H9 (cell line): ENCODE results near the gene ZNF816. TPM values are rescaled to one million over a fixed set of nuclear protein-coding genes. Genes with fewer than 3 reads are reported as not detected.

Experiments used
- DNase-seq: peaks from one replicate; pipeline ENCODE4 v3.0.0-alpha.2; 2017
- H2AFZ ChIP-seq: one replicate; pipeline ENCODE4 v1.6.1; 2013; ENCODE audit warnings: mild to moderate bottlenecking, low read length, control low read depth, moderate library complexity
- H2AK5ac ChIP-seq: 2 replicates; pipeline ENCODE4 v1.6.1; 2013; ENCODE audit warnings: low read length, control low read depth, mixed read lengths; ENCODE audit not compliant: insufficient read length
- H2BK120ac ChIP-seq: one replicate; pipeline ENCODE4 v1.6.1; 2013; ENCODE audit warnings: low read depth, mild to moderate bottlenecking, low read length, control low read depth, inconsistent platforms; ENCODE audit not compliant: poor library complexity, severe bottlenecking
- H2BK12ac ChIP-seq: 2 replicates; pipeline ENCODE4 v1.6.1; 2013; ENCODE audit warnings: low read length, control low read depth, mixed read lengths, low read depth; ENCODE audit not compliant: insufficient read length
- H2BK15ac ChIP-seq: 2 replicates; pipeline ENCODE4 v1.6.1; 2013; ENCODE audit warnings: low read depth, low read length, control low read depth
- H2BK20ac ChIP-seq: one replicate; pipeline ENCODE4 v1.6.1; 2013; ENCODE audit warnings: low read depth, mild to moderate bottlenecking, low read length, control low read depth, inconsistent platforms; ENCODE audit not compliant: poor library complexity, severe bottlenecking
- H2BK5ac ChIP-seq: 2 replicates; pipeline ENCODE4 v1.6.1; 2013; ENCODE audit warnings: low read length, control low read depth, mixed read lengths; ENCODE audit not compliant: insufficient read length
- H3K14ac ChIP-seq: 2 replicates; pipeline ENCODE4 v1.6.1; 2013; ENCODE audit warnings: low read length, control low read depth; ENCODE audit not compliant: insufficient read depth
- H3K18ac ChIP-seq: 2 replicates; pipeline ENCODE4 v1.6.1; 2013; ENCODE audit warnings: low read depth, mild to moderate bottlenecking, mixed read lengths, low read length, control low read depth; ENCODE audit not compliant: insufficient read length
- H3K23ac ChIP-seq: 2 replicates; pipeline ENCODE4 v1.6.1; 2013; ENCODE audit warnings: low read length, control low read depth, mixed read lengths, low read depth; ENCODE audit not compliant: insufficient read length
- H3K23me2 ChIP-seq: 2 replicates; pipeline ENCODE4 v1.6.1; 2013; ENCODE audit warnings: low read depth, mild to moderate bottlenecking, mixed read lengths, low read length, control low read depth; ENCODE audit not compliant: insufficient read length, poor library complexity, severe bottlenecking
- H3K27ac ChIP-seq: 2 replicates; pipeline ENCODE4 v1.5.1; 2013; ENCODE audit warnings: low read length, control low read depth, mixed read lengths, low read depth; ENCODE audit not compliant: insufficient read length
- H3K27me3 ChIP-seq: 2 replicates; pipeline ENCODE4 v1.6.1; 2013; ENCODE audit warnings: low read length, control low read depth, inconsistent platforms; ENCODE audit not compliant: insufficient read depth
- H3K4ac ChIP-seq: 2 replicates; pipeline ENCODE4 v1.6.1; 2013; ENCODE audit warnings: low read depth, mild to moderate bottlenecking, control low read depth, inconsistent platforms, low read length, moderate library complexity
- H3K4me1 ChIP-seq: 2 replicates; pipeline ENCODE4 v1.6.1; 2013; ENCODE audit warnings: low read length, control low read depth, inconsistent platforms; ENCODE audit not compliant: insufficient read depth
- H3K4me2 ChIP-seq: 2 replicates; pipeline ENCODE4 v1.6.1; 2013; ENCODE audit warnings: low read length, control low read depth, mixed read lengths; ENCODE audit not compliant: insufficient read length, insufficient read depth
- H3K56ac ChIP-seq: 2 replicates; pipeline ENCODE4 v1.6.1; 2013; ENCODE audit warnings: low read depth, mild to moderate bottlenecking, mixed read lengths, low read length, control low read depth; ENCODE audit not compliant: insufficient read length
- H3K79me1 ChIP-seq: 2 replicates; pipeline ENCODE4 v1.6.1; 2013; ENCODE audit warnings: low read depth, mild to moderate bottlenecking, moderate library complexity, low read length, control low read depth, inconsistent platforms; ENCODE audit not compliant: insufficient read depth, poor library complexity, severe bottlenecking
- H3K79me2 ChIP-seq: 2 replicates; pipeline ENCODE4 v1.6.1; 2013; ENCODE audit warnings: low read length, control low read depth, inconsistent platforms; ENCODE audit not compliant: insufficient read depth
- H3K9ac ChIP-seq: 2 replicates; pipeline ENCODE4 v1.6.1; 2013; ENCODE audit warnings: low read length, control low read depth, mixed read lengths; ENCODE audit not compliant: insufficient read length; ENCODE audit errors: extremely low read depth
- H3K9me3 ChIP-seq: one replicate; pipeline ENCODE4 v1.6.1; 2013; ENCODE audit warnings: low read depth, low read length, inconsistent platforms; ENCODE audit not compliant: control insufficient read depth
- H3T11ph ChIP-seq: one replicate; pipeline ENCODE4 v1.6.1; 2013; ENCODE audit warnings: mild to moderate bottlenecking, low read length, control low read depth, inconsistent platforms
- H4K20me1 ChIP-seq: one replicate; pipeline ENCODE4 v1.6.1; 2013; ENCODE audit not compliant: control insufficient read depth, insufficient read length, insufficient read depth
- H4K5ac ChIP-seq: 2 replicates; pipeline ENCODE4 v1.6.1; 2013; ENCODE audit warnings: low read depth, mild to moderate bottlenecking, mixed read lengths, low read length, control low read depth; ENCODE audit not compliant: insufficient read length
- H4K8ac ChIP-seq: replicated peaks from 2 replicates; pipeline ENCODE4 v1.6.1; 2013; ENCODE audit warnings: low read length, control low read depth, mixed read lengths, low read depth; ENCODE audit not compliant: insufficient read length
- H4K91ac ChIP-seq: 2 replicates; pipeline ENCODE4 v1.6.1; 2013; ENCODE audit warnings: low read depth, mild to moderate bottlenecking, moderate library complexity, mixed read lengths, low read length, control low read depth; ENCODE audit not compliant: insufficient read length
- H3K27ac Mint-ChIP-seq, 3 experiments: 2 replicates in 2 of 3; 3 replicates in 1 of 3; pipeline ENCODE4 v1.8.0; 2020 to 2021; ENCODE audit warnings: mixed read lengths in 3 of 3, mild to moderate bottlenecking in 1 of 3, moderate library complexity in 1 of 3
- H3K27me3 Mint-ChIP-seq: 2 replicates; pipeline ENCODE4 v1.8.0; 2021; ENCODE audit warnings: low read depth, mild to moderate bottlenecking, moderate library complexity, mixed read lengths
- H3K36me3 Mint-ChIP-seq, 3 experiments: 2 replicates in 2 of 3; 3 replicates in 1 of 3; pipeline ENCODE4 v1.8.0; 2020 to 2021; ENCODE audit warnings: low read depth in 3 of 3, mixed read lengths in 3 of 3; ENCODE audit not compliant: insufficient read depth in 1 of 3
- H3K4me1 Mint-ChIP-seq, 2 experiments: 2 replicates each; pipeline ENCODE4 v1.8.0; 2020; ENCODE audit warnings: mixed read lengths in 2 of 2
- H3K4me3 Mint-ChIP-seq, 2 experiments: 2 replicates in 1 of 2; 3 replicates in 1 of 2; pipeline ENCODE4 v1.8.0; 2020 to 2021; ENCODE audit warnings: mild to moderate bottlenecking in 2 of 2, mixed read lengths in 2 of 2, moderate library complexity in 1 of 2
- H3K9me3 Mint-ChIP-seq, 2 experiments: 2 replicates in 1 of 2; 3 replicates in 1 of 2; pipeline ENCODE4 v1.8.0; 2020; ENCODE audit warnings: mild to moderate bottlenecking in 2 of 2, mixed read lengths in 2 of 2, moderate library complexity in 1 of 2
- WGBS: extraction: QIAGEN DNeasy Blood & Tissue Kit; methylation state at CpG from one replicate; pipeline ENCODE4 v1.1.7; 2013; ENCODE audit warnings: missing lambda C conversion rate, low lambda C conversion rate, mixed read lengths; ENCODE audit not compliant: insufficient read length; ENCODE audit errors: extremely low coverage; 5-methylcytosine and 5-hydroxymethylcytosine counted together
- total RNA-seq: library from RNA; stranded (reverse); gene quantifications from 2 replicates; pipeline ENCODE4 v1.2.1, GENCODE V29; 2021
- TF ChIP-seq, protein P1 (sequence below): fragments of 200-600 bp; sonication (generic); conservative IDR thresholded peaks from 3 replicates; pipeline ENCODE4 v1.8.0; 2021; ENCODE audit warnings: antibody characterized with exemption, mild to moderate bottlenecking

Gene ZNF816
- total RNA-seq, 1 experiment from 2014 or later: 15.1 TPM

DNA sequence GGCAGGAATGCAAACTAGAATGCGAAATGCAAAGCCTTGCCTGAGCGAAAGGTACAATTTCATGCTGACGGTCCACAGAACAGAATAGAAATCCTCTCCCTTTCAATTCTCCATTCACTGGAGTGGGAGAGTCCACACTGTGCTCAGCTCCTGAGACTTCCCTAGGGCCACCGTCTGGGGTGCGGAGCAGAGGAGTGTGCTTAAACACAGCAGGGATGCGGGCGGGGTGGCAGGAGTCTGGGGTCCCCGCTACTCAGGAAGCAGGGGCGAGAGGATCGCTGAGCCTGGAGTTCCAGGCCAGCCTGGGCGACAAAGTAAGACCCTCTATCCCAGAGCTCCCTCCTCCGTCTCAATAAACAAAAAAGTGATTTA, 552 bp upstream of the ZNF816 start:
- H2BK120ac ChIP-seq: no peak overlapping the region
- H2AFZ ChIP-seq: peak overlapping the region; percentile 91
- peak overlapping the region; percentile 95 for H3K4me2 ChIP-seq
- Mint-ChIP-seq H3K4me3 (peak overlapping the region; percentile 90 to 99), H3K36me3 (peaks cover 12 to 24% (median 12%) of the 10 kb centered on the region in 3 experiments), H3K9me3 (peaks cover 7 to 13% of the 10 kb centered on the region in 2 experiments; a peak in 4 of 5 replicates), H3K27me3 (peaks cover 4% of the 10 kb centered on the region; the same call in 1 of the 2 replicates), H3K4me1 (peaks cover 21 to 22% of the 10 kb centered on the region in 2 experiments), H3K27ac (peak overlapping the region; percentile 91 to 94 (median 93); a peak in 4 of 7 replicates)
- H3K79me1 ChIP-seq: no peaks in the 10 kb centered on the region
- H3K56ac ChIP-seq: no peak overlapping the region
- peak; percentile 39 for DNase-seq
- TF ChIP-seq, protein P1, sequence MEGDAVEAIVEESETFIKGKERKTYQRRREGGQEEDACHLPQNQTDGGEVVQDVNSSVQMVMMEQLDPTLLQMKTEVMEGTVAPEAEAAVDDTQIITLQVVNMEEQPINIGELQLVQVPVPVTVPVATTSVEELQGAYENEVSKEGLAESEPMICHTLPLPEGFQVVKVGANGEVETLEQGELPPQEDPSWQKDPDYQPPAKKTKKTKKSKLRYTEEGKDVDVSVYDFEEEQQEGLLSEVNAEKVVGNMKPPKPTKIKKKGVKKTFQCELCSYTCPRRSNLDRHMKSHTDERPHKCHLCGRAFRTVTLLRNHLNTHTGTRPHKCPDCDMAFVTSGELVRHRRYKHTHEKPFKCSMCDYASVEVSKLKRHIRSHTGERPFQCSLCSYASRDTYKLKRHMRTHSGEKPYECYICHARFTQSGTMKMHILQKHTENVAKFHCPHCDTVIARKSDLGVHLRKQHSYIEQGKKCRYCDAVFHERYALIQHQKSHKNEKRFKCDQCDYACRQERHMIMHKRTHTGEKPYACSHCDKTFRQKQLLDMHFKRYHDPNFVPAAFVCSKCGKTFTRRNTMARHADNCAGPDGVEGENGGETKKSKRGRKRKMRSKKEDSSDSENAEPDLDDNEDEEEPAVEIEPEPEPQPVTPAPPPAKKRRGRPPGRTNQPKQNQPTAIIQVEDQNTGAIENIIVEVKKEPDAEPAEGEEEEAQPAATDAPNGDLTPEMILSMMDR: no peak
- no peak overlapping the region for H4K8ac ChIP-seq
- H3K27ac ChIP-seq: peak overlapping the region; percentile 35
- H2BK15ac ChIP-seq: no peak overlapping the region
- no peak overlapping the region for H2BK12ac ChIP-seq
- H4K20me1 ChIP-seq: no peaks in the 10 kb centered on the region
- H3K23me2 ChIP-seq: peaks cover 9% of the 10 kb centered on the region
- peak overlapping the region; percentile 44; the same call in 1 of the 2 replicates for H3K14ac ChIP-seq
- peak overlapping the region; percentile 39 for H3K18ac ChIP-seq
- no peak overlapping the region for H2BK20ac ChIP-seq
- no peaks in the 10 kb centered on the region for H3K4me1 ChIP-seq
- no peak overlapping the region for H3K23ac ChIP-seq
- H3K4ac ChIP-seq: no peak overlapping the region
- no peak overlapping the region for H2BK5ac ChIP-seq
- no peak overlapping the region for H3T11ph ChIP-seq
- H3K79me2 ChIP-seq: no peaks in the 10 kb centered on the region; the same call in 1 of the 2 replicates
- WGBS: no CpG with 5 or more reads among the region's 12 CpGs
- no peaks in the 10 kb centered on the region for H3K9me3 ChIP-seq
- H2AK5ac ChIP-seq: no peak overlapping the region
- peak overlapping the region; percentile 57 for H3K9ac ChIP-seq
- no peaks in the 10 kb centered on the region for H3K27me3 ChIP-seq
- no peak overlapping the region for H4K5ac ChIP-seq
- H4K91ac ChIP-seq: no peak overlapping the region
